NCI-H1105 treated with DMSO at 0.1 percent for 48 hours (cell line): ENCODE data around the gene PRAME.
A peak's percentile ranks its signal among the peaks of the same experiment; 100 is the strongest.

Experiments used
- DNase-seq: peaks from one replicate; lab custom pipeline; 2025; lab: John Stamatoyannopoulos, UW

PRAME gene

DNA sequence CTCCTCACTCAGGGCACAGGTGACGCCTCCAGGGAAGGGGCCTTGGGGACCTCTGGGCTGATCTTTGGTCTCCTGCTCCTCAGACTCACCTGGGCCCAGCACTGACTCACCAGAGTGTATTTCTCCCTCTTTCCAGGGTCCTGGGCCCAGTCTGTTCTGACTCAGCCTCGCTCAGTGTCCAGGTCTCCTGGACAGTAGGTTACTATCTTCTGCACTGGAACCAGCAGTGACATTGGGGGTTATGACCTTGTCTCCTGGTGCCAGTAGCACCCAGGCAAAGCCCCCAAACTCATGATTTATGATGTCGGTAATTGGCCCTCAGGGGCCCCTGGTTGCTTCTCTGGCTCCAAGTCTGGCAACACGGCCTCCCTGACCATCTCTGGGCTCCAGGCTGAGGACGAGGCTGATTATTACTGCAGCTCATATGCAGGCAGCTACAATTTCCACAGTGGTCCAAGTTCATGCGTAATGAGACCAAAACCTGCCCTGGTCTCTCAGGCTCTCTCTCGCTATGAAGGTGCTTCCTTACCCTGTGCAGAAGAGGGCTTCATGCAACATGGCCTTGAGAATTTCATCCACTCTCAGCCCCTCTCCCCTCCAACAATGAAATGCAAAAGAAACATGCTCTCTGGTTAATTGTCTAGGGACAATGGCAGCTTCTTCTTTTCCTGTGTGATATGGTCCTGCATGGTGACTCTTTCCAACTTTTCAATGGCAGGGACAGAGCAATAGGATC is 21.0 kb upstream of the PRAME start:
- no peak for DNase-seq

DNA sequence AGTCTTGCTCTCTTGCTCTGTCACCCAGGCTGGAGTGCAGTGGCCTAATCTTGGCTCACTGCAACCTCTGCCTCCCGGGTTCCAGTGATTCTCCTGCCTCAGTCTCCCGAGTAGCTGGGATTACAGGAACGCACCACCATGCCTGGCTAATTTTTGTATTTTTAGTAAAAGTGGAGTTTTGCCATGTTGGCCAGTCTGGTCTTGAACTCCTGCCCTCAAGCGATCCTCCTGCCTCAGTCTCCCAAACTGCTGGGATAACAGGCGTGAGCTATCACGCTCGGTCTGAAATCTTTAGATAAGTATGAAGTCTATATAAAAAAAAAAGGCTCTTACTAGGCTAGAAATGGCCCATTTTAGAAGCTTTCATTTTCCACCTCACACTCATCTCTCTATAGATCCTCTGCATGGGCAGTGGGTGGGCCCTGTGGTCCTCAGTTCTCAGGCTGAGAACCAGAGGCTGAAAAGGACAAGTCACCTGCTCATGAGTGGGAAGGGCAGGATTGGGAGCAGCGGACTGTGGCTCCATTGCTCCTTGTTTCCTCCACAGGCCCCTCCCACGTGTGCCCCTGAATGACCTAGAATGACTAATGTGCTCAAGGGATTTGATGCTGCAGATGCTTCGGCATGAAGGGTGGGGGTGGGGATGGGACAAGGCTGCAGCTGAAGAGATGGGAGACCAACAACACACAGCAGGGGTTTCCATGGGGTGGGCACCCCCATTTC is 19.8 kb upstream of the PRAME start:
- DNase-seq = no peak

DNA sequence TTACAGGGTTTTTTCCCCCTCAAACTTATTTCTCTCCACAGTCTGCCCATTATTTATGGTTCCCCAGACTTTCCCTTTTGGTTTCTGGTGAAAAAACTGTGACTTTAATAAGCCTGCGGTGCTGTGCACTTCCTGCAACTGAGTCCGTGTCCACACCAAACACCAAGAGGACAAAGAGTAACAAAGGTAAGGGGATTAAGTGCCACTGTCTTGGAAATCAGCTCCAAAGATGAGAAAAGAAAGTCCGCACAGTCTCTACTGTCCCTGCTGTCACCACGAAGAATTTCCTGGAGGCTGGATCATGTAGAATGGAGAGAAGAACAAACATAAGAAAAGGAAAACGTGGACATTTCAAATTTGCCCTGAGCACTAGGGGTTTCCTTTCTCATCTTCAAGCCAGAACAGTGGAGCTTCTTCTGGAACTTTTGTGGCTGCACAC is 17.9 kb upstream of the PRAME start:
- DNase-seq = no peak

DNA sequence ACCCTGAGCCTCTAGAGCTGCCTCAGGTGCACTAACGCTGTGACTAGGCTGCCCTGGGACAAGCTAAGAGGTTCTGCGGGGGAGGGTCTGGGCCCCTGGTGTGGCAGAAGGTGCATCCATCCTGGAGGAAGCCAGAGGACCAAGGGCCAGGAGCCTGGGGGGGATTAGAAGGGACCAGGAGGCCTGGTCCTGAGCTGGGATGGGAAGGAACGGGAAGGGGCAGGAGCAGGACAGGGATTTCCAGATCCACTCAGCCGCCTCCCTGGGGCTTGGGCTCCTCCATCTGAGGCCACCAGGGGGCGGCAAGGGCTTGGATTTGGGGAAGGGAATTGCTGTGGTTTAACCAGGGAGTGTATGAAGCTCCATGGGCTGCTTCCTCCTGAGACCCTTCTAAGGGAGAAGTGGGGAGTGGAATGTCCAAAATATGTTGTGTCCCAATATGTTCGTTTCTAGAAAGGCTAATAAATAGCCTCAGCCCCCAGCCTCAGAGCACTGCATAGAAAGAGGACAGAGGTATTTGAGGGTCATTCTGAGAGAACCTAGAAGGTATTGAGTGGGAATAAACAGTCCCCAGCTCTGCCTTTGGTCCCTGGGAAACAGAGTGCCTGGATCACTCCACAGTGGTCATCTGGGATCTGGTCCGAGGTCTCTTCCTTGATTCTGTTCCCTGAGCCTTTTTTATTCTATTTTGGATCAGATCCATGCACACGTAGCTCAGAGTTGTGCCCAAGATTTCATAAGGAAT is 17.4 kb upstream of the PRAME start:
- DNase-seq = peak; percentile 18

DNA sequence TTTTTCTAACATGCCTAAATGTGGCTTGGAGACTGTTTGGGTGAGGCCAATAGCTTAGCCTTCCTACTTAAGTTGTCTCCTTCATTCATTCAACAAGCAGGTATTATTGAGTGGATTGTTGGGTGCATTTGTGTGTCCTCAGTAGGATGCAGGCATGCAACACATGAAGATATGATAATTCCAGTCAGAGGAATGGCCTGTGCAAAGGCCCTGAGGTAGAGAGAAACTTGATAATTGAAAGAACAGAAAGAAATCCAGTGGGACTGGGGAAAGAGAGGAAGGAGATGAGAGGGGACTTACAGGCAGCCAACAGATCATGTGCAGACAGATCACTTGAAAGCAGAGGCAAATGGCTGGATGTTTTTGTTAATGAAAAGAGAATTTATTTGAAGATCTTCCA is 15.3 kb upstream of the PRAME start:
- no peak for DNase-seq

DNA sequence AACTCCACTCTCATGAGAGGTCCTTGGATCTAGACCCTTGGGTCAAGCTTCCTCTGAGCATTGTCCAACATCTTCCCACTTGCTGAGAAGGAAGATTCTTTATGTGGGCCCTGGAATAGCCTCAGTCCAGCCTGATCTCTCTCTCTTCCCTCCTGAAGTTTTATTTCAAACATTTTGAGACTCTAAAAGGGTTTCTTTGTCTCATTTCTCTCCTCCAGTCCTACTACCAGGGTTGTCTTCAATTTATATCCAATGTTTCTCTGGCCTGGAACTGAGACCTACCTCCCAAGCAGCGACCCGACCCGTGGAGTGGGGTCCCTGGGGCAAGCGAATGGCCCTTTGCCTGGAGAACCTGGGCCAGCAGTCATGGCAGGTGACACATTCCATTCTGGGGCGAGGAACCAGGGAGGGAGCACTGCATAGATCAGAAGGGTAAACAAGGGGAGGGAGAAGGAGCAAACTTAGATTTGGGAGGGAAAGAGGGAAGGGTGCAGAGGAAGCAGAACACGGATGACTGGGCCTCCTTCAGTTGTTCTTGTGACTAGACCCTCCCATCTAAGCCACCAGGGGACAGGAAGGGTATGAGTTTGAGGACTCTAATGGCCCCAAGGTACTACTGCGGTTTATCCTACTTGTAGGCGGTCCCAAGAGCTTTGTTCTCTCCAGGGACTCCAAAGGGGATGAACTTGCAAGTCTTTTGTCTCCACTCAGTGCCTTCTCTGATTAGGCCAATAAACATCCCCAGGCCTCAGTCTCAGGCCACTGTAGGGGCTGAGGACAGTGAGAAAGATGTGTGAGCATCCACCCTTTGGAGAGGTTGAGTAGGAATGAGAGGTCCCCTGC is 14.2 kb upstream of the PRAME start:
- no peak for DNase-seq

DNA sequence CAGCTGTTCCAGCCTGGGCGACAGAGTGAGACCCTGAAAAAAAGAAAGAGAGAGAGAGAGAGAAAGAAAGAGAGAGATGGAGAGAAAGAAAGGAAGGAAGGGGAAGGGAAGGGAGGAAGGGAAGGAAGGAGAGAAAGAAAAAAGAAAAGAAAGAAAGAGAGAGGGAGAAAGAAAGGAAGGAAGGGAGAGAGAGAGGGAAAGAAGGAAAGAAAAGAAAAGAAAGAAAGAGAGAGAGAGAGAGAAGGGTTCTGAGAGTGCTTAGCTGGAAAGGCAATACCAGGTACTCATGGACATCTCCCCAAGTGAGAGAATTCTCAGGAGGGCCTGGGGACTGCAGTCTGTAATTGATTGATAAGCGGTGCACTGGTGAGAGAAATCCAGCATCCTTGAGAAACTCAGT is 12.8 kb upstream of the PRAME start:
- no peak for DNase-seq

DNA sequence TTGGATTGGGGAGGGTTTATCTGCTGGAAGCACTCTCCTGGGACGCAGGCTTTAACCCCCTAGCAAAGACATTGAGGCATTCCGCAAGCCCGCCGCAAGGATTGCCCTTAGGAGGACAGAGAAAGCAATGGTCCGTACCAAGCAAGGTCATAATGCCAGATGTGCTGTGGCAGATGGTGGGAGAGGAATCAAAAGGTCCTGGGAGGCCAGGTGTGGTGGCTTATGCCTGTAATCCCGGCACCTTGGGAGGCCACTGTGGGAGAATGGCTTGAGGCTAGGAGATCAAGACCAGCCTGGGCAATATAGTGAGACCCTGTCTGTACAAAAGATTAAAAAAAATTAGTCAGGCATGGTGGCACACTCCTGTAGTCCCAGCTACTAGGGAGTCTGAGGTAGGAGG is 12.4 kb upstream of the PRAME start:
- DNase-seq = no peak

DNA sequence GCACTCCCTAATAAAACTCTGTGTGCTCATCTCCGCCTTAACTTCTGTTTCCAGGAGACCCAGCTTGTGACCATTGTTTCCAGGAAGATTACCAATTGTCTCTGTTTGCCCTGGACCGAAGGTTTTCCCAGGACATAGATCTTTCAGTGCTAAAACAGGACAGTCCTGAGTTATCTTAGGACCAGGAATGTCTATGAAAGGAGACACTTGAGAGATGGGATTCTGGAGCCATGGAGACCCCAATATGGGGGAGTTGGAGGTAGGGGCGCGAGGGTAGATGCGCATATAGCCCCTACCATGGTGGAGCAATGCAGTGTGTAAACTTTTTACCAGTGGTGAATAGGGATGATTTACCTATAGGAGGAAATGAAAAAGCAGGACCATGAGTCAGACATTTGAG is 10.2 kb upstream of the PRAME start:
- no peak for DNase-seq

DNA sequence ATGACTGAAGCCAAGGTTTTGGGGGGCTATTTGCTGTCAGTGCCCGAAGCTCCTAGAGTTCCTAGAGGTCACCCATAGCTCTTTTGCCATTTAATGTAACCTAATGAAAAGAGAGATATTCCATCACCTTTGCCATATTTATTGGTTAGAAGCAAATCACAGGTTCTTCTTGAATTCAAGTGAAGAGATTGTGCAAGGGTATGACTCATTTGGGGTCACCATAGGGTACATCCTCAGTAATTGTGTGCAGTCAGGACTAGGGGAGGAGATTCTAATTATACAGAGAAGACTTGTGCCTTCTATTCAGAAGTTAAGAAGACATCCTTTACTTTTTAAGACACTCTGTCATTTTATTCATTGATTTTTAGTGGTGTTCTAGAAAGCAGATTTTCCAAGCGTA is 6.9 kb upstream of the PRAME start:
- DNase-seq = no peak

DNA sequence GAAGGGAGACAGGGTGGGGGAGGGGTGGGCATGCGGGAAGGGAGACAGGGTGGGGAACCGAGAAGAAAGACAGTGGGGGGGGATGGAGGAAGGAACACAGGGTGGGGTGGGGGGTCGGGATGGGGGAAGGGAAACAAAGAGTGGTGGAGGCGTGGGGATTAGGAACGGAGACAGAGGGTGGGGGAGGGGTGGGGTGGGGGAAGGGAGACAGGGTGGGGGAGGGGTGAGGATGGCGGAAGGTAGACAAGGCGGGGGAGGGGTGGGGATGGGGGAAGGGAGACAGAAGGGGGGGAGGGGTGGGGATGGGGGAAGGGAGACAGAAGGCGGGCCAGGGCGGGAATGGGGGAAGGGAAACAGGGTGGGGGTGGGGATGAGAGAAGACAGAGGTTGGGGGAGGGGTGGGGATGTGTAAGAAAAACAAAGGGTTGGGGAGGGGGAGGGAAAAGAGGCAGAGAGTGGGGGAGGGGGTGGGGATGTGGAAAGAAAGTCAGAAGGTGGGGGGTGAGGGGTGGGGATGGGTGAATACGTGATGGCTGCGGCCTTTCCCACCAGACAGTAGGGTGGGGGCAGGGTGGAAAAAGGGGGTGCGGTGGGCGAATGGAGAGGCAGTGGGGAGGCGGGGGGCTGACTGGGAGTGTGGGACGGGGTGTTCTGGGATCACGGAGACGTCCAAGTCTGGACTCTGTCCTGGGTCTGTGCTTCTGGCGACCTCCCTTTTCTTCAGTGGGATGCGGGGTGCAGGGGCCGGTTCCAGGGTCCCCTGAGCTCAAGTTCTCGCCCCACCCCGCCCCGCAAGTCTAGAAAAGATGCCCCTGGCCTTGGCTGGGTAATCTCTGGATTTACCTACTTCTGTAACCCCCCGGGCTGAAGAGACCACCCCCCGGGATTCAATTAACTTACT is 744 bp downstream of the PRAME start:
- DNase-seq = no peak

DNA sequence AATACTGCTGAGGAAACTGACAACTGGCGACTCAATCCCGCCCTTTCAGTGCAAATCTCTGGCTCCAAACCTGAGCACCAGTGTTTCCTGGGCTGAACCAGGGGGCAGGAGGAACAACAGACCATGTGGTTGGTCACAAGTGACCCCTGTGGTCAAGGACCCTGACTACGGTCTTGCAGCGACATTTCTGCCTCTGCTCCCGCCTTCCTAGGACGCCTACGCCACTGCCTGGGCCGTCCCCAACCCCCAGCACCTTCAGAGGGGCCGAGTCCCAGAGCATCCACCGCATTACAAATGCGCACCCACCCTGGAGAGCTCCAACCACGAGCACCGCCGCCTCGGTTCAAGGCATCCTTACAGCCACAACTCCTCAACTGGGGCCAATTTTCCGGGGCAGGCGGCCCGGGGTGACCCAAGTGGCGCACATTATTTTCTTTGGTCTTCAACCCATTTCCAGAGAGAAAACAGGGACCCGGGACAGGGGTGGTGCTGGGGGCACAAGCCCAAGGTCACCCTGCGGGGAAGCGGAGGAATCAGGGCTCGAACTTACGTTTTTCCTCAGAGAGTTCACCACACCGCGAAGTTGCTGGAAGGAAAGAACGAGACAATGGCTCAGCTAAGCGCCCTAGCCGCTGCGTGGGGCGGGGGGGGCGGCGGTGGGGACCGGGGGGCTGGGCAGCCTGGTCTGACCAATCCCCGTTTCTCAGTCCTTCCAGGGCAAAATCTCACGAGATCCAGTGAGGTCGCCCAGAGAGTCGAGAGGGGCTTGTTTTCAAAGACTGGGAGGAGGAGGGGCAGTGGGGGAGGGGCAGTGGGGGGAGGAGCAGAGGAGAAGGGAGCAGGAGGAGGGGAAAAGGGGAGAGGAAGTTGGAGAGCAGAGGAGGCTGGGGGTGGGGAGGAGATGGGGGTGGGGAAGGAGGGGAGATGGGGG is 1.8 kb downstream of the PRAME start:
- peak; percentile 84 for DNase-seq

DNA sequence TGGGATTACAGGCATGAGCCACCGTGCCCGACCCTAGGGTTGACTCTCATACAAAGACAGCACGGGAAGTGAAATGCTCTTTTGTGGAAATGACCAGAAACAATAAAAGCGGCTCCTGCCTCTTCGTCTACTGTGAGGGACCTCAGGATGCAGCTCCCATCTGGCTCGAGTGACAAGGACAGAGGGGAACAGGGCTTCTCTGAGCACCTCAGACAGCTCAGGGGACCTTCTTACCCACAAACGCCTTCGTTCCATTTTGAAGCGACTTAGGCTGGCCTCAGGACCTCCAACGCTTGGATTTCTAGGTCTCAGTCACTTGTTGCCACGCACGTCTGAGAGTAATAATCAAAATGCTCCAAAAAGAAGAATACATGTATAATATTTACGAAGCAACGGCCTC is 2.5 kb downstream of the PRAME start:
- no peak for DNase-seq

DNA sequence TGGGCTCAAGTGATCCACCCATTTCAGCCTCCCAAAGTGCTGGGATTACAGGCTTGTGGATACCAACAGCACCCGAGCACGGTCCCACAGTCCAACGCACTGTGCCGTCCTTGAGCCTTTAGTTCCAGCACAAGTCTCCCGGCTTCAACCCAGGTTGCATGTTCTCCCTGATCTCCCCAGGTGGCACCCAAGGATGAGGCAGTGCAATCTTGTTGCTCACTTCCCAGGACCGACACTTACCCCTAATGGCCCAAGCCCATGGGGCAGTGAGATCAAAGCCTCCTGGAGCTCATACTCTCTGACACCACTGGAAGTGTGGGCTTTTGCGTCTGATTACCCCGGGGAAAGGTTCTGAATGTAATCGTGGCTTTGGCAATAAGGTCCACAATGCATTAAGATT is 3.5 kb downstream of the PRAME start:
- DNase-seq = no peak

DNA sequence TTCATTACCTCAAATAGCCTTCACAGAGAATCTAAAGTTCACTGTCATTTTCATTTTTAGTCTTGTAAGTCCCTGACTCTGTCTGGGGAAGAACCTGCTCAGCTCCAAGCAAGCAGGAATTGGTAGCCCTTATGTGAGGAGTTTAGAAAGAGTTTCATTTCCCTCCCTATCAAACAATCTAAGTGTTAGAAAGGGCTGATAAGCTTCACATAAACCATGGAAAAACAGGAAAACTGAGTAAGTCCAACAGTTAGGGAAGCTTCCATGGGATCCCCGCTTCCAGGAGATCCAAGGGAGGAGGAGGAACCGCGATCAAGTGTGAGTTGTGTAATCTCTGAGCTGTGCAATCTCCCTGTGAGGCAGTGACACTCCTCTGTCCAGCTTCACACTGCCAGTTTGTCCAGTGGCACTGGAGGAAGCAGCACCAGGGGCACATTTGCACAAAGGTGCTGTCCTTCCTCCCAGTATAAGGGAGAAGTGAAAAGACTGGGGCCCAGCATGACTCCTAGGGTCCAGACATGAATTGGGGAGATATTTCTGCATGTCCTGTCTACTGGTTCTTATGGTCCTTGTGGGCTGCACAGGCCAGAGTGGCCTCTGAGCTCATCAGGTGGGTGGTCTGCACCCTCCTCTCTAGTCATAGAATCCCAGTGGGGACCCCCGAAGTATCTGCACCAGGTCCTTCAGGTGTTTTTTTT is 4.3 kb downstream of the PRAME start:
- no peak for DNase-seq

DNA sequence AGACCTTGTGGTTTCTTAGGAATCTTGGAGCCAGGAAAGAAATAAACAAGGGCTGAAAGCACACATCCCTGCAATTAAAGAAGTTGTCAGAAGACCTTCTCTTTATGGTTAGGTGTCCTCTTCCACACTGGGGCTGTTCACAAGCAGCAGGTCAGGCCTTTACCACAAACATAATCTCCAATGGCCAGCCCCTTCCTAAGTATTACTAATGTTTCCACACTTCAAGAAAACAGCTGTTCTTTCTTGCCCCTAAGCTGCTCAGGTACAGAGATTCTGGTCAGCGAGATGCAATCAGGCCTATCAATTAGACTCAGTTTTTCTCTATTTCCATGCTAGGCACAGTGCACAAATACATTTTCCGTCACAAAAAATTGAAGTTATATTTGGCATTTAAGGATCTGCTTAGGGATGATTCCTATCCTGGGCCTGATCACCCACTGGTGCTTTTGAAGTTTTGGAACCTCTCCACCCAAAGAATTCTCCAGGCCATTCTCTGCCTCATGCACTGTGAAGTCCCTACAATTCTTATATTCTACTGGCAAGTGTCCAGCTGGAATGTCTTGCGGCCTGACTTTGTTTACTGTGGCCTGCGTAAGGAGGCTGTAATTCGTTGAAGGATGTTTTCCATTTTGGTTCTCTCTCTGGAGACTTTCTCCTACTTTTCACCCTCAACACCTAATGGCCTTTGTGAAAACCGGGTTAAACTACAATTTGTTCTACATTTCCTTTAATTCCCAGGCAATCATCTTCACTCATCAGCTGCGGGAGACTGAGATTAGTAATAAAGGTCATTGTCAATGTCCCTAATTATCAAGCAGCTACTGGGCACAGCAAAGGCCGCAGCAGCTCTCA is 5.1 kb downstream of the PRAME start:
- no peak for DNase-seq

DNA sequence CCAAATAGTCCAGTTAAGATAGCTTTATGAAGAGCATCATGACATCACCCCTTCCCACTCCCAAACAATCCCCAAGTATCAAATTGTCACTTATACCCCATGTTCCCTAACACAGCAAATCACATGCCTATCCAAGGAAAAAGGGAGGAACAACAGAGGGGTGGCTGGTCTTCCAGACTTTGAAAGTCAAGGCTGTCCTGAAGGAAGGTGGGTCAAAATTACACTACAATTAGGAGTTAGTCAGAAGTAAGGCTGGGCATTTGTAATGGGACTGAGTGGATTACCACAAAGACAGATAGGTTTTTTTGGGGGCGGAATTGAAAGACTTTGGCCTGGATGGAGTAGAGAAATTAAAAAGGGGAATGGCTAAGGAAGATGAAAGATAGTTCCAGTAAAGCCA is 5.9 kb downstream of the PRAME start:
- no peak for DNase-seq

DNA sequence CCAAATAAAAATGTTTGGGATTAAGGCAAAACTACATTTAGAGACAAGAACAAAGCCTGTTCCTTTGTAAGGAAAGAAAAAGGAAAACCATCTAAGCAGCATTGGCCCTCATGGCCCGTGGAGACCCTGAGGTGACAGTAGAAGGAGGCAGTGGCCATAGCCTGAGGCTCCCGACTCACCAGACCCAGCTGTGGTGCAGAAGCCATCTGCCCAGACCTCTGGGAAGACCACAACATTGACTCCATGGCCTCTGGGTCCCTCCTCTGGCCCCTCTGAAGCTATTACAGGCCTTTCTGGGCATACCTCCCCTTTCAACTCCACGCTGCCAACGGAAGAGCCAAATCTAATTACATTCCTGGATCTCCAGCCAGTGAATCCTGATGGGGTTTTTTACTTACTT is 6.4 kb downstream of the PRAME start:
- no peak for DNase-seq
